ENCODE measurements around the gene CAPRIN2. TPM values are rescaled to one million over a fixed set of nuclear protein-coding genes. Genes with fewer than 3 reads are reported as not detected.
A peak's percentile ranks its signal among the peaks of the same experiment; 100 is the strongest.

CAPRIN2 gene
- polyA plus RNA-seq, 2 of the 4 experiments (the other 2 are of a cell fraction), result 24.2 to 26.2 TPM

DNA sequence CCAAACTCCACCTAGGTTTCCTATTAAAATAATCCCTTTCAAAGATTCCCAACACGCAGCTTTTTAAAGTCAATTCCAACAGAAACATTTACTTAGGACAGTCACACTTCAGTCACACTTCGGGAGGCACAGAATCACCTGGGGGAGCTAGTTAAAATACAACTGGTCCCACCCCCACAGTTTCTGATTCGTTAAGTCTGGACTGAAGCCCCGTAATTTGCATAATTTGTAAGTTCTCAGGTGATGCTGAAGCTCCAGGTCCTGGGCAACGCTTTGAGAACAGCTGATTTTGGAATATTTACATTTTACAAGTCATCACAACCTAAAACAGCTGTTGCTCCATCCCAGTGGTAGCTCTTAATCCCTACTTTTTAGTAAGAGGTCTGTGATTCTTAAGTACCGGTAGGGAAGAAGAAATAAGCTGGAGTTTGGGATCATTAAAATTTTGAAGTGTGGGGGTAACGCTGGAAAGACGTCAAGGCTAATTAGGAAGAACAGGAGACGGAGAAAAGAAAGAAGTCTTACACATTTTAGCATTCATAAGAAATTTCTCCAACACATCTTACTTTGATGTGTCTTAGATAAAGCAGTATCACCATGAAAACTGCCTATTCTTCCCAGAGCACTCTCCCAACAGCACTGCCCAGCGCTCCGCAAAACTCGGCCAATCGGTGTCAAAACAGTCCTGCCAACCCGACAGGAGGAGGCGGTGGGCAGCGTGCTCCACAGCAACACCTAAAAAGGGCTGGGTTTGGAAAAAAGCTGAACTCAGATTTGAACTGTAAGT lies 60.1 kb downstream of the CAPRIN2 start (continued):
- TF ChIP-seq NFE2L2 (conservative IDR thresholded peaks at IDR 0.05; ENCODE audit: low read length) (no peak), TFCP2L1 (CRISPR knock-in tag; IDR thresholded peaks at IDR 0.05) (no peak)

DNA sequence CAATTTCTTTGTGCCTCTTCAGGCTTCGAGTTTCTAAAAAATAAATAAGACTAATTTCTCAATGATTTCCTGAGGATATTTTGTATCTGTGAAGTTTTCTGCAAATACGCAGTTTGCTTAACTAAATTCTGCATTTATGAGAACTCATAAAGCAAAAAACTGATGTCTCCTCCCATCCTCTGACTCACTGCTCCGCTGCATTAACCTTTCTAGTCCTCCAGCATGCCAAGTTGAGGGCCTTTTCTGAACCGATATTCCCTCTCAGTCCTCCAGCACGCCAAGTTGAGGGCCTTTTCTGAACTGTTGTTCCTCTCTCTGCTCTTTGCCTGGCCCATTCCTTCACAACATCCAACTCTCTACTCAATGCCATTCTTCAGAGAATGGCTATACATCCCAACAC lies 62.3 kb downstream of the CAPRIN2 start:
- Histone ChIP-seq H3K4me3 (no peak overlapping the region), H3K4me1 (peaks cover 33% of the 10 kb centered on the region; the same call in 2 of the 3 replicates), H3K9me3 (no peaks in the 10 kb centered on the region), H3K4me2 (no peak overlapping the region), H3K27ac (no peak overlapping the region)
- CTCF ChIA-PET, result no interaction called here
- ATAC-seq (no peak), FAIRE-seq (no peak), DNase-seq (ENCODE audit: low read depth in 1 of 2, low spot score in 1 of 2) (no peak)
- POLR2A ChIA-PET, result no interaction called here
- 83% methylated on average over 5 of the region's 5 CpGs for WGBS (ENCODE audit: missing lambda C conversion rate)
- TF ChIP-seq ZNF302 (CRISPR knock-in tag; IDR thresholded peaks at IDR 0.05) (no peak), POLR2AphosphoS2 (conservative IDR thresholded peaks at IDR 0.05; ENCODE audit: low read length) (no peak), HDAC2 (IDR thresholded peaks at IDR 0.05) (no peak), ZSCAN20 (CRISPR knock-in tag; IDR thresholded peaks at IDR 0.05) (no peak)
- TF ChIP-seq, protein P1, sequence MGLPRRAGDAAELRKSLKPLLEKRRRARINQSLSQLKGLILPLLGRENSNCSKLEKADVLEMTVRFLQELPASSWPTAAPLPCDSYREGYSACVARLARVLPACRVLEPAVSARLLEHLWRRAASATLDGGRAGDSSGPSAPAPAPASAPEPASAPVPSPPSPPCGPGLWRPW (IDR thresholded peaks at IDR 0.05), result no peak

DNA sequence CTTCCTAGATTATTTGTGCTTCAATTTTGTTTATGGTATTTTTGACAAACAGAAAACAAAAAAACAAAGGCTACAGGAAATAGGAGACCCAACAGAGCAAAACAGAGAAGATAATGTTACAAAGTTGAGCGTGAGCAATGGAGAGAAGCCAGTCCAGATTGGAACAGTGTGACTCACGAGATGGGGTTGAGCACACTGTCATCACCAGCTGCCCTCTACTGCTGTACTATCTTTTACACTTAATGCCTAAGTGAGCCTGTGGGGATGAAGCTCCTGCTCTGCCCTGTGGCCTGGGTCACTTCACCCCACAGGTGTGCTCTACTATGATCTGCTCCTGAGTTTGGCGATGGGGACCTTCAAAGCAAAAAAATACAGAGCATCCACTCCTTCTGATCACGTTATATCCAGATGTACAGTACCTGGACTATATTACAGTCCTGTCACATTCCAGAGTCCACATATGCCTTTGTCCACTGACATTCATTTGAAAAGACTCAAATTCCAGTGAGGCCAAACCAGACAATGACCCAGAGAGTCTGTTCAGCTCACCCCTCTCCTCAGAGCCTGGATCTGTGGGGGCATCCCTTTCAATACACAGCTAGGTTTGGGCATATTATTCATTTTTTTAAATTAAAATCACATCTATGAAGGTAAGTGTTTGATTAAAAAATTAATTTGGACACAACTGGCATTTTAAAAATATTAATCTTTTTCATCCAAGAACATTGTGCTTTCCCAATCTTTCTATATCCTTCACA lies 63.5 kb downstream of the CAPRIN2 start:
- DNase-seq (ENCODE audit: low read depth in 1 of 2, low spot score in 1 of 2) (peak; percentile 8 to 33), FAIRE-seq (no peak), ATAC-seq (peak; percentile 47 to 63; a peak in 3 of 6 replicates)
- Histone ChIP-seq H3K4me3 (no peak overlapping the region), H3K4me1 (peaks cover 34% of the 10 kb centered on the region; the same call in 2 of the 3 replicates), H3K27ac (peak overlapping the region in 1 of 2 experiments; percentile 15; a peak in 1 of 6 replicates), H3K4me2 (0 out of 3 replicates have a peak overlapping the region, but pooled peaks have one; percentile 2), H3K9me3 (no peaks in the 10 kb centered on the region)
- WGBS (ENCODE audit: missing lambda C conversion rate), result 54% methylated on average over 4 of the region's 4 CpGs
- ChIA-PET POLR2A (no interaction called here), CTCF (no interaction called here)
- TF ChIP-seq HEYL (CRISPR knock-in tag; IDR thresholded peaks at IDR 0.05) (no peak), FOSL2 (IDR thresholded peaks at IDR 0.05) (no peak), FOSL2 (CRISPR knock-in tag; IDR thresholded peaks at IDR 0.05) (0 out of 2 replicates have a peak, but pooled peaks have one; percentile 5)

DNA sequence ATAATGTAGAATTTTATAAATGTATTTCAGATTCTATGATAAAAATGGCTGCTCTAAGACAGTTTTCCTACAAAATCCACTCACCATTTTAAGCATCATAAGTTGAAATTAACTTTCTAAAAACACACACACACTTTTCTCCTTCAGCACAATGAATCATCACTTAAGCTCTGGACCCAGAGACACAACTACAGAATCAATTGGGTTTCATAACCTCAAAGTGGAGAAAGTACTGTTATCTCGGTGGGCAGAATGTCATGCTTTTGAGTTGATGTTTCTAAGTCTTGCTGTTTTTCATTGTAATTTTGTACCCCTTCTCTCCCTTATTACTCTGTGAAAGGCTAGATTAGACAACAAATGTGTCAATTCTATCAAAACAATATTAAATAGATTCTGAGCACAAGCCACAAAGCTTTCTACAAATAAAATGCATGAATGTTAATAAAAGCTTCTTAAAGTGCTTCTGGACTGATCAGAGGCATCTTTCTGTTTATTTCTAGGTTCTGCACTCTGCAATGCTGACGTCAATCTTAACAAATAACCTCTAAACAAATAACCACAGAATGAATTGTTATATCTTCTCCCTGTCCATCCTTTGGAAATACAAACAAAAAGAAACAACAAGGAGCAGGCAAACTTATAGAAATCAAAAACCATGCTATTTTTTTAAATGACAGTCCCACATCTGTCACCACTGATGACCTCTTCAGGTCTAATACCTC lies 67.3 kb downstream of the CAPRIN2 start:
- CTCF ChIA-PET, result no interaction called here
- Histone ChIP-seq H3K27ac (no peak overlapping the region), H3K9me3 (no peaks in the 10 kb centered on the region), H3K4me3 (no peak overlapping the region), H3K4me1 (peaks cover 19% of the 10 kb centered on the region; the same call in 2 of the 3 replicates), H3K4me2 (peak overlapping the region; percentile 35)
- no peak for TF ChIP-seq ZC3H11A (IDR thresholded peaks at IDR 0.05)
- peak; percentile 23; the same call in 1 of the 2 replicates for TF ChIP-seq GATA3 (IDR thresholded peaks at IDR 0.05; ENCODE audit: borderline replicate concordance)
- no peak for TF ChIP-seq REST (IDR thresholded peaks at IDR 0.05)
- peak; percentile 49 for FAIRE-seq
- WGBS (ENCODE audit: missing lambda C conversion rate), result 44% methylated on average over 2 of the region's 2 CpGs
- peak in 1 of 2 experiments; percentile 90; a peak in 3 of 6 replicates for ATAC-seq
- DNase-seq (ENCODE audit: low read depth in 1 of 2, low spot score in 1 of 2), result peak in 1 of 2 experiments; percentile 53
- POLR2A ChIA-PET, result interaction anchor here (1.0 kb wide), 1 partner anchor 8 kb away, joined by 3 read pairs; the partner anchor contains the start of gene IPO8

All from A549 (cell line).